GM12864 (cell line): ENCODE measurements around the gene ABTB2.

Experiments
- DNase-seq: peaks from one replicate; pipeline ENCODE4 v3.0.0-alpha.2; 2011; ENCODE audit warnings: low read depth
- H3K4me3 ChIP-seq: 2 replicates; pipeline ENCODE4 v1.5.1; 2011; ENCODE audit warnings: mild to moderate bottlenecking, low read depth, low read length, control low read depth
- CTCF ChIP-seq: IDR thresholded peaks from 2 replicates; pipeline ENCODE4 v1.5.1; 2011; ENCODE audit warnings: low read depth, mild to moderate bottlenecking, moderate library complexity, low read length, control low read depth, inconsistent platforms; ENCODE audit errors: missing control alignments

The ABTB2 gene

GRCh38 chr11:34126959-34127848 lies 230.6 kb downstream of the ABTB2 start:
- DNase-seq: no peak
- TF ChIP-seq CTCF: no peak
- no peak overlapping the region for H3K4me3 ChIP-seq

- no peak for TF ChIP-seq CTCF
- no peak for DNase-seq
- H3K4me3 ChIP-seq: no peak overlapping the region
These were observed 232.7 kb downstream of the ABTB2 start for GRCh38 chr11:34124885-34125668.

- H3K4me3 ChIP-seq: no peak overlapping the region
- TF ChIP-seq CTCF: no peak
- no peak for DNase-seq
These were observed 237.2 kb downstream of the ABTB2 start for GRCh38 chr11:34120651-34121050.

GRCh38 chr11:34114471-34114870 lies 243.3 kb downstream of the ABTB2 start:
- TF ChIP-seq CTCF: no peak
- DNase-seq: no peak
- no peak overlapping the region for H3K4me3 ChIP-seq

GRCh38 chr11:34114014-34114413 lies 243.8 kb downstream of the ABTB2 start:
- no peak overlapping the region for H3K4me3 ChIP-seq
- TF ChIP-seq CTCF: no peak
- no peak for DNase-seq

- no peak overlapping the region for H3K4me3 ChIP-seq
- no peak for DNase-seq
- TF ChIP-seq CTCF: no peak
These were observed 246.0 kb downstream of the ABTB2 start for GRCh38 chr11:34111722-34112270.
